Measurements from ENCODE around the gene PABPC3.

GRCh38 chr13:25095851-25096453, at the start of gene PABPC3:
- TF ChIP-seq, protein P1, sequence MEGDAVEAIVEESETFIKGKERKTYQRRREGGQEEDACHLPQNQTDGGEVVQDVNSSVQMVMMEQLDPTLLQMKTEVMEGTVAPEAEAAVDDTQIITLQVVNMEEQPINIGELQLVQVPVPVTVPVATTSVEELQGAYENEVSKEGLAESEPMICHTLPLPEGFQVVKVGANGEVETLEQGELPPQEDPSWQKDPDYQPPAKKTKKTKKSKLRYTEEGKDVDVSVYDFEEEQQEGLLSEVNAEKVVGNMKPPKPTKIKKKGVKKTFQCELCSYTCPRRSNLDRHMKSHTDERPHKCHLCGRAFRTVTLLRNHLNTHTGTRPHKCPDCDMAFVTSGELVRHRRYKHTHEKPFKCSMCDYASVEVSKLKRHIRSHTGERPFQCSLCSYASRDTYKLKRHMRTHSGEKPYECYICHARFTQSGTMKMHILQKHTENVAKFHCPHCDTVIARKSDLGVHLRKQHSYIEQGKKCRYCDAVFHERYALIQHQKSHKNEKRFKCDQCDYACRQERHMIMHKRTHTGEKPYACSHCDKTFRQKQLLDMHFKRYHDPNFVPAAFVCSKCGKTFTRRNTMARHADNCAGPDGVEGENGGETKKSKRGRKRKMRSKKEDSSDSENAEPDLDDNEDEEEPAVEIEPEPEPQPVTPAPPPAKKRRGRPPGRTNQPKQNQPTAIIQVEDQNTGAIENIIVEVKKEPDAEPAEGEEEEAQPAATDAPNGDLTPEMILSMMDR (conservative IDR thresholded peaks at IDR 0.05 in 1 of 2, IDR thresholded peaks at IDR 0.05 in 1 of 2; ENCODE audit: extremely low read depth in 1 of 2, insufficient read depth in 1 of 2, low read depth in 1 of 2, low read length in 2 of 2) = no peak
- TF ChIP-seq EZH2 (IDR thresholded peaks at IDR 0.05; ENCODE audit: borderline replicate concordance, low read length) = peak; percentile 45
